ENCODE data around the gene RAPGEF3. TPM values are rescaled to one million over a fixed set of nuclear protein-coding genes. Genes with fewer than 3 reads are reported as not detected.

Gene RAPGEF3
- total and polyA plus RNA-seq, 2 of the 8 experiments (the other 6 are each of a cell fraction or from before 2014, with no cell fraction given), result 5.0 to 9.4 TPM

GRCh38 chr12:47791351-47791746, 32.7 kb upstream of the RAPGEF3 start:
- H3K9me3 ChIP-seq (ENCODE audit: insufficient read depth in 2 of 2, low read depth in 1 of 2, low read length in 1 of 2), result no peaks in the 10 kb centered on the region
- no peak overlapping the region for H3K56ac ChIP-seq (replicated peaks; ENCODE audit: insufficient read length, low read depth, low read length)
- no peak overlapping the region for H3K4me3 ChIP-seq (ENCODE audit: extremely low read depth in 1 of 4, insufficient read depth in 2 of 4, low read depth in 3 of 4, low read length in 4 of 4)
- H3K79me2 ChIP-seq (ENCODE audit: control insufficient read depth in 1 of 2, insufficient read depth in 2 of 2, low read length in 2 of 2), result no peaks in the 10 kb centered on the region
- no peak overlapping the region for H3K4ac ChIP-seq (replicated peaks; ENCODE audit: insufficient read length, low read depth, low read length)
- H2BK20ac ChIP-seq (ENCODE audit: low read length), result no peak overlapping the region
- H3K4me1 ChIP-seq (replicated peaks in 1 of 4; ENCODE audit: control insufficient read depth in 3 of 4, insufficient read depth in 4 of 4, low read length in 3 of 4), result no peaks in the 10 kb centered on the region
- no peak overlapping the region for H2AK5ac ChIP-seq (ENCODE audit: low read depth, low read length)
- H4K20me1 ChIP-seq (replicated peaks in 1 of 2; ENCODE audit: control insufficient read depth in 1 of 2, insufficient read depth in 2 of 2, low read length in 2 of 2), result peaks cover 0 to 9% of the 10 kb centered on the region in 2 experiments
- no peak overlapping the region for H2BK120ac ChIP-seq (replicated peaks; ENCODE audit: low read depth, low read length)
- peaks cover 21 to 67% (median 45%) of the 10 kb centered on the region in 4 experiments for H3K36me3 ChIP-seq (ENCODE audit: control insufficient read depth in 2 of 4, insufficient read depth in 4 of 4, low read length in 3 of 4)
- H3K79me1 ChIP-seq (ENCODE audit: low read depth, low read length), result 0 out of 2 replicates have a peak, but pooled peaks cover 2% of the 10 kb centered on the region
- 0 out of 2 replicates have a peak overlapping the region, but pooled peaks have one; percentile 39 for H4K8ac ChIP-seq (ENCODE audit: extremely low read depth, insufficient read depth, low read length)
- no peak overlapping the region for H2BK15ac ChIP-seq (ENCODE audit: low read length)
- no peak overlapping the region for H2BK12ac ChIP-seq (ENCODE audit: low read depth, low read length)
- ChIA-PET POLR2A (ENCODE audit: partially characterized antibody) (interaction anchor here (2.2 to 3.8 kb wide), 3 partner anchors 9 to 18 kb away, joined by 6 to 17 read pairs (median 15); partner anchors contain the start of gene SLC48A1), CTCF (ENCODE audit: partially characterized antibody) (interaction anchor here (0.7 to 58.8 kb wide), 9 partner anchors 8 to 1334 kb away, joined by 3 to 2442 read pairs (median 15); partner anchors contain the start of genes ENDOU, RAPGEF3 and RPAP3)
- WGBS, 2 experiments (ENCODE audit: extremely low coverage in 1 of 2, insufficient coverage in 1 of 2, insufficient read length in 1 of 2, insufficient replicate concordance in 2 of 2, low coverage in 1 of 2, low lambda C conversion rate in 2 of 2, missing lambda C conversion rate in 1 of 2), result 97% methylated on average over 11 of the region's 14 CpGs; no CpG with 5 or more reads in 1 of the 2 experiments
- no peak overlapping the region for H4K91ac ChIP-seq (replicated peaks; ENCODE audit: insufficient read length, low read length)
- H3K27me3 ChIP-seq (replicated peaks in 1 of 4; ENCODE audit: control insufficient read depth in 3 of 4, extremely low read depth in 1 of 4, insufficient read depth in 3 of 4, low read length in 3 of 4), result no peaks in the 10 kb centered on the region
- TF ChIP-seq TCF12 (IDR thresholded peaks at IDR 0.05; ENCODE audit: low read depth, low read length), result no peak
- no peak for TF ChIP-seq YY1 (IDR thresholded peaks at IDR 0.05; ENCODE audit: low read depth, low read length)
- no peak for TF ChIP-seq EZH2 (IDR thresholded peaks at IDR 0.05; ENCODE audit: low read depth, low read length, severe bottlenecking)
- TF ChIP-seq CHD1 (IDR thresholded peaks at IDR 0.05; ENCODE audit: low read depth, low read length), result no peak
- no peak for TF ChIP-seq KDM5A (IDR thresholded peaks at IDR 0.05; ENCODE audit: low read length)
- no peak for TF ChIP-seq JUND (IDR thresholded peaks at IDR 0.05; ENCODE audit: low read length)
- no peak for TF ChIP-seq BACH1 (IDR thresholded peaks at IDR 0.05; ENCODE audit: low read length)
- TF ChIP-seq, protein P1, sequence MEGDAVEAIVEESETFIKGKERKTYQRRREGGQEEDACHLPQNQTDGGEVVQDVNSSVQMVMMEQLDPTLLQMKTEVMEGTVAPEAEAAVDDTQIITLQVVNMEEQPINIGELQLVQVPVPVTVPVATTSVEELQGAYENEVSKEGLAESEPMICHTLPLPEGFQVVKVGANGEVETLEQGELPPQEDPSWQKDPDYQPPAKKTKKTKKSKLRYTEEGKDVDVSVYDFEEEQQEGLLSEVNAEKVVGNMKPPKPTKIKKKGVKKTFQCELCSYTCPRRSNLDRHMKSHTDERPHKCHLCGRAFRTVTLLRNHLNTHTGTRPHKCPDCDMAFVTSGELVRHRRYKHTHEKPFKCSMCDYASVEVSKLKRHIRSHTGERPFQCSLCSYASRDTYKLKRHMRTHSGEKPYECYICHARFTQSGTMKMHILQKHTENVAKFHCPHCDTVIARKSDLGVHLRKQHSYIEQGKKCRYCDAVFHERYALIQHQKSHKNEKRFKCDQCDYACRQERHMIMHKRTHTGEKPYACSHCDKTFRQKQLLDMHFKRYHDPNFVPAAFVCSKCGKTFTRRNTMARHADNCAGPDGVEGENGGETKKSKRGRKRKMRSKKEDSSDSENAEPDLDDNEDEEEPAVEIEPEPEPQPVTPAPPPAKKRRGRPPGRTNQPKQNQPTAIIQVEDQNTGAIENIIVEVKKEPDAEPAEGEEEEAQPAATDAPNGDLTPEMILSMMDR (IDR thresholded peaks at IDR 0.05; ENCODE audit: control extremely low read depth in 1 of 3, insufficient read depth in 1 of 3, low read depth in 1 of 3, low read length in 3 of 3), result no peak
- no peak for TF ChIP-seq BCL11A (IDR thresholded peaks at IDR 0.05; ENCODE audit: low read depth in 2 of 2, low read length in 2 of 2)
- no peak for TF ChIP-seq TBP (IDR thresholded peaks at IDR 0.05; ENCODE audit: low read depth, low read length)
- H4K5ac ChIP-seq (ENCODE audit: insufficient read length, low read depth, low read length), result no peak overlapping the region
- H3K9ac ChIP-seq (replicated peaks in 1 of 4; ENCODE audit: extremely low read depth in 1 of 4, low read depth in 3 of 4, low read length in 3 of 4), result no peak overlapping the region
- H2AFZ ChIP-seq (ENCODE audit: low read length), result no peak overlapping the region
- no peak overlapping the region for H3K14ac ChIP-seq (ENCODE audit: insufficient read length)
- no peak overlapping the region for H2BK5ac ChIP-seq (ENCODE audit: low read depth, low read length)
- H3K23ac ChIP-seq (ENCODE audit: insufficient read length), result no peak overlapping the region
- DNase-seq (ENCODE audit: low read depth in 1 of 2, low spot score in 2 of 2), result no peak
- H3K4me2 ChIP-seq (ENCODE audit: insufficient read depth in 1 of 2, low read depth in 2 of 2, low read length in 2 of 2), result no peak overlapping the region
- FAIRE-seq, result no peak
- no peak overlapping the region for H3K27ac ChIP-seq (ENCODE audit: low read depth, low read length)
- no peak overlapping the region for H3K18ac ChIP-seq (ENCODE audit: extremely low read depth, low read length)
- no peaks in the 10 kb centered on the region for H3K23me2 ChIP-seq (ENCODE audit: low read depth, low read length)

Data from H1 (cell line).